Thyroid gland (tissue), 4 donors: ENCODE results near the gene ANGPTL8. TPM values are rescaled to one million over a fixed set of nuclear protein-coding genes. Genes with fewer than 3 reads are reported as not detected.
A peak's percentile ranks its signal among the peaks of the same experiment; 100 is the strongest.

Source experiments
- DNase-seq, 2 donors: peaks; one replicate each; pipeline ENCODE4 v3.0.0-alpha.2; 2019
- H3K27ac ChIP-seq, 3 donors: fragments of 200-600 bp; sonication (generic); 1 replicate in 2 of 3; 2 replicates in 1 of 3; pipeline ENCODE4 v1.5.1; 2016 to 2019; ENCODE audit warnings: mild to moderate bottlenecking in 1 of 3, moderate library complexity in 1 of 3
- H3K27me3 ChIP-seq: fragments of 200-600 bp; sonication (generic); one replicate; pipeline ENCODE4 v1.5.1; 2019
- H3K36me3 ChIP-seq, 2 donors: fragments of 200-600 bp; sonication (generic); one replicate each; pipeline ENCODE4 v1.5.1; 2016 to 2019
- H3K4me1 ChIP-seq, 2 donors: fragments of 200-600 bp; sonication (generic); one replicate each; pipeline ENCODE4 v1.5.1; 2017 to 2019
- H3K4me3 ChIP-seq, 3 donors: fragments of 200-600 bp; sonication (generic); replicated peaks in 1 of 3; 1 replicate in 2 of 3; 2 replicates in 1 of 3; pipeline ENCODE4 v1.5.1; 2016; ENCODE audit warnings: mild to moderate bottlenecking in 1 of 3
- H3K9me3 ChIP-seq: fragments of 200-600 bp; sonication (generic); one replicate; pipeline ENCODE4 v1.5.1; 2017
- CTCF ChIP-seq, 6 experiments: fragments of 200-600 bp in 3 of 6; fragments of 450-650 bp in 3 of 6; sonication (generic) in 3 of 6; IDR thresholded peaks; one replicate each; pipeline ENCODE4 v1.5.1; 2016 to 2019; ENCODE audit warnings: antibody characterized with exemption in 6 of 6, mild to moderate bottlenecking in 2 of 6, inconsistent platforms in 1 of 6, moderate library complexity in 1 of 6
- POLR2A ChIP-seq, 2 donors: fragments of 450-650 bp; IDR thresholded peaks; one replicate each; pipeline ENCODE4 v1.6.1; 2017; ENCODE audit warnings: antibody characterized with exemption in 2 of 2, mild to moderate bottlenecking in 2 of 2, moderate library complexity in 1 of 2
- WGBS, 2 donors: methylation state at CpG; one replicate each; pipeline ENCODE4 v1.1.5; 2017; 5-methylcytosine and 5-hydroxymethylcytosine counted together
- intact Hi-C: fragments of 100-400 bp; cut with DNase I; formaldehyde crosslinking; loops from one replicate; pipeline ENCODE4 v1.15.1; 2023
- total RNA-seq, 4 donors: library from RNA; depleted of rRNA; stranded (reverse); fragments of >200 nt; gene quantifications; one replicate each; pipeline ENCODE4 v1.2.3, GENCODE V29; 2016

The ANGPTL8 gene
- total RNA-seq, 4 donors from 2014 or later: 3.4 TPM; not detected in 3

- Histone ChIP-seq H3K27ac (peak within 1 kb of the TSS; percentile 93 to 96 (median 95)), H3K27me3 (no peaks in the 10 kb centered on the region), H3K4me3 (peak within 1 kb of the TSS; percentile 88 to 94 (median 93)), H3K4me1 (peaks cover 4 to 30% of the 10 kb centered on the region in 2 donors), H3K36me3 (no peaks in the 10 kb centered on the region), H3K9me3 (no peaks in the 10 kb centered on the region)
- intact Hi-C loops: no loop called here
- peak in 1 of 2 donors; percentile 38 for TF ChIP-seq POLR2A (IDR thresholded peaks at IDR 0.05)
- peak in 5 of 6 experiments; percentile 22 to 51 (median 28) for TF ChIP-seq CTCF (IDR thresholded peaks at IDR 0.05)
- DNase-seq: peak; percentile 55 to 56
- 2 to 4% methylated on average over 8 to 26 of the region's 91 CpGs for WGBS, 2 donors
Measured at GRCh38 chr19:11261971-11262839, 22.8 kb downstream of the ANGPTL8 start, which contains the start of gene DOCK6. TSS of gene DOCK6 (minus strand) at chr19:11262524. CDS start at chr19:11262440, 84 bp downstream.

- no peak overlapping the region for H3K4me3 ChIP-seq
- DNase-seq: no peak
- no peaks in the 10 kb centered on the region for H3K9me3 ChIP-seq
- no peak for TF ChIP-seq POLR2A (IDR thresholded peaks at IDR 0.05)
- TF ChIP-seq CTCF (IDR thresholded peaks at IDR 0.05): no peak
- WGBS, 2 donors: 94 to 96% methylated on average over 6 of the region's 6 CpGs
- no peaks in the 10 kb centered on the region for H3K36me3 ChIP-seq
- intact Hi-C loops: no loop called here
- peaks cover 4 to 38% of the 10 kb centered on the region in 2 donors for H3K4me1 ChIP-seq
- H3K27ac ChIP-seq: peak overlapping the region; percentile 70 to 93 (median 78)
- no peaks in the 10 kb centered on the region for H3K27me3 ChIP-seq
Measured at GRCh38 chr19:11263726-11264125, 24.3 kb downstream of the ANGPTL8 start.

GRCh38 chr19:11264452-11265176 is 25.2 kb downstream of the ANGPTL8 start:
- Histone ChIP-seq H3K4me3 (no peak overlapping the region), H3K27ac (peak overlapping the region; percentile 70 to 93 (median 88)), H3K4me1 (peaks cover 4 to 47% of the 10 kb centered on the region in 2 donors), H3K9me3 (no peaks in the 10 kb centered on the region), H3K36me3 (no peaks in the 10 kb centered on the region), H3K27me3 (no peaks in the 10 kb centered on the region)
- peak; percentile 97 for DNase-seq
- intact Hi-C loops: no loop called here
- TF ChIP-seq CTCF (IDR thresholded peaks at IDR 0.05): no peak
- TF ChIP-seq POLR2A (IDR thresholded peaks at IDR 0.05): peak in 1 of 2 donors; percentile 66
- WGBS, 2 donors: 46 to 58% methylated on average over 16 to 17 of the region's 19 CpGs

- Histone ChIP-seq H3K4me1 (peaks cover 4 to 51% of the 10 kb centered on the region in 2 donors), H3K4me3 (no peak overlapping the region), H3K27me3 (no peaks in the 10 kb centered on the region), H3K9me3 (no peaks in the 10 kb centered on the region), H3K27ac (peak overlapping the region; percentile 70 to 93 (median 88)), H3K36me3 (no peaks in the 10 kb centered on the region)
- WGBS, 2 donors: 95 to 96% methylated on average over 6 of the region's 6 CpGs
- DNase-seq: no peak
- TF ChIP-seq CTCF (IDR thresholded peaks at IDR 0.05): no peak
- TF ChIP-seq POLR2A (IDR thresholded peaks at IDR 0.05): no peak
- intact Hi-C loops: no loop called here
Measured at GRCh38 chr19:11265177-11265784, 25.9 kb downstream of the ANGPTL8 start.
